Right atrium auricular region (tissue), 2 donors: ENCODE measurements around the gene CNTN4. TPM values are rescaled to one million over a fixed set of nuclear protein-coding genes. Genes with fewer than 3 reads are reported as not detected.

Experiments
- DNase-seq: peaks from one replicate; pipeline ENCODE4 v3.0.0-alpha.2; 2019; ENCODE audit warnings: low spot score
- H3K27ac ChIP-seq, 2 donors: fragments of 200-600 bp; sonication (generic); 1 replicate in 1 of 2; 2 replicates in 1 of 2; pipeline ENCODE4 v1.5.1; 2016 to 2019
- H3K27me3 ChIP-seq, 2 donors: fragments of 200-600 bp; sonication (generic); one replicate each; pipeline versions ENCODE4 v1.5.1 to v1.6.0; 2017 to 2019
- H3K36me3 ChIP-seq: fragments of 200-600 bp; sonication (generic); one replicate; pipeline ENCODE4 v1.5.1; 2016
- H3K4me1 ChIP-seq, 2 donors: fragments of 200-600 bp; sonication (generic); one replicate each; pipeline versions ENCODE4 v1.5.1 to v1.6.0; 2017 to 2019
- H3K4me3 ChIP-seq, 2 donors: fragments of 200-600 bp; sonication (generic); 1 replicate in 1 of 2; 2 replicates in 1 of 2; pipeline ENCODE4 v1.5.1; 2017 to 2019; ENCODE audit warnings: mild to moderate bottlenecking in 1 of 2, moderate library complexity in 1 of 2
- H3K9me3 ChIP-seq, 2 donors: fragments of 200-600 bp; sonication (generic); one replicate each; pipeline ENCODE4 v1.5.1; 2019
- CTCF ChIP-seq, 2 donors: fragments of 200-600 bp; sonication (generic); IDR thresholded peaks; one replicate each; pipeline ENCODE4 v1.5.1; 2019; ENCODE audit warnings: antibody characterized with exemption in 2 of 2
- total RNA-seq, 2 donors: library from RNA; depleted of rRNA; stranded (reverse); fragments of >200 nt; gene quantifications; one replicate each; pipeline ENCODE4 v1.1.0, GENCODE V29; 2016

Gene CNTN4
- total RNA-seq, 2 donors from 2014 or later: 5.3 to 5.7 TPM

- no peak overlapping the region for H3K4me3 ChIP-seq
- no peaks in the 10 kb centered on the region for H3K9me3 ChIP-seq
- TF ChIP-seq CTCF (IDR thresholded peaks at IDR 0.05): no peak
- no peaks in the 10 kb centered on the region for H3K36me3 ChIP-seq
- no peak for DNase-seq
- peaks cover 0 to 20% of the 10 kb centered on the region in 2 donors for H3K4me1 ChIP-seq
- no peaks in the 10 kb centered on the region for H3K27me3 ChIP-seq
- H3K27ac ChIP-seq: no peak overlapping the region
Observed at GRCh38 chr3:2356298-2356950, 257.8 kb downstream of the CNTN4 start.

GRCh38 chr3:2360815-2361214, 262.1 kb downstream of the CNTN4 start:
- DNase-seq: no peak
- H3K27me3 ChIP-seq: no peaks in the 10 kb centered on the region
- no peaks in the 10 kb centered on the region for H3K36me3 ChIP-seq
- no peaks in the 10 kb centered on the region for H3K9me3 ChIP-seq
- TF ChIP-seq CTCF (IDR thresholded peaks at IDR 0.05): no peak
- no peak overlapping the region for H3K4me3 ChIP-seq
- no peak overlapping the region for H3K27ac ChIP-seq
- H3K4me1 ChIP-seq: no peaks in the 10 kb centered on the region

- H3K27me3 ChIP-seq: no peaks in the 10 kb centered on the region
- no peak overlapping the region for H3K4me3 ChIP-seq
- H3K4me1 ChIP-seq: no peaks in the 10 kb centered on the region
- DNase-seq: no peak
- no peak for TF ChIP-seq CTCF (IDR thresholded peaks at IDR 0.05)
- no peaks in the 10 kb centered on the region for H3K9me3 ChIP-seq
- no peaks in the 10 kb centered on the region for H3K36me3 ChIP-seq
- H3K27ac ChIP-seq: no peak overlapping the region
Observed at GRCh38 chr3:2362122-2362521, 263.5 kb downstream of the CNTN4 start.

- no peaks in the 10 kb centered on the region for H3K9me3 ChIP-seq
- TF ChIP-seq CTCF (IDR thresholded peaks at IDR 0.05): no peak
- no peaks in the 10 kb centered on the region for H3K27me3 ChIP-seq
- no peaks in the 10 kb centered on the region for H3K4me1 ChIP-seq
- no peaks in the 10 kb centered on the region for H3K36me3 ChIP-seq
- DNase-seq: no peak
- no peak overlapping the region for H3K4me3 ChIP-seq
- no peak overlapping the region for H3K27ac ChIP-seq
Observed at GRCh38 chr3:2363854-2364253, 265.2 kb downstream of the CNTN4 start.

- DNase-seq: no peak
- Histone ChIP-seq H3K27ac (no peak overlapping the region), H3K4me1 (no peaks in the 10 kb centered on the region), H3K9me3 (no peaks in the 10 kb centered on the region), H3K27me3 (no peaks in the 10 kb centered on the region), H3K4me3 (no peak overlapping the region), H3K36me3 (no peaks in the 10 kb centered on the region)
- TF ChIP-seq CTCF (IDR thresholded peaks at IDR 0.05): no peak
Observed at GRCh38 chr3:2370317-2370716, 271.7 kb downstream of the CNTN4 start.

GRCh38 chr3:2372306-2372705, 273.6 kb downstream of the CNTN4 start:
- TF ChIP-seq CTCF (IDR thresholded peaks at IDR 0.05): no peak
- Histone ChIP-seq H3K9me3 (no peaks in the 10 kb centered on the region), H3K27me3 (no peaks in the 10 kb centered on the region), H3K27ac (no peak overlapping the region), H3K36me3 (no peaks in the 10 kb centered on the region), H3K4me3 (no peak overlapping the region), H3K4me1 (no peaks in the 10 kb centered on the region)
- DNase-seq: no peak
